Lower leg skin (tissue), 3 donors: ENCODE measurements around the gene TRABD2A.
"Not testable (repeated sequence)": the region's sequence is repeated elsewhere in the genome, so short reads cannot be mapped to it uniquely, and the experiment has no call there.

Experiments used
- CTCF ChIP-seq, 3 donors: fragments of 450-650 bp; IDR thresholded peaks; one replicate each; pipeline ENCODE4 v1.5.1; 2016; ENCODE audit warnings: antibody characterized with exemption in 3 of 3, mild to moderate bottlenecking in 3 of 3, moderate library complexity in 2 of 3
- POLR2A ChIP-seq, 2 donors: fragments of 450-650 bp; IDR thresholded peaks; one replicate each; pipeline ENCODE4 v1.6.1; 2016 to 2017; ENCODE audit warnings: antibody characterized with exemption in 2 of 2, mild to moderate bottlenecking in 1 of 2, moderate library complexity in 1 of 2

GRCh38 chr2:84875619-84876018 lies 5.3 kb downstream of the TRABD2A start:
- not testable (repeated sequence) for TF ChIP-seq CTCF, POLR2A (IDR thresholded peaks at IDR 0.05)
